T-helper 1 cell treated with Interleukin-12 subunit alpha and Interleukin-12 subunit beta and Interleukin-4 antibody, amounts not matched to agents 30 ng/mL and 1 ng/mL, for 36 hours (primary cell): ENCODE results near the gene JARID2. TPM values are rescaled to one million over a fixed set of nuclear protein-coding genes. Genes with fewer than 3 reads are reported as not detected.

Experiments
- intact Hi-C: fragments of 100-400 bp; cut with micrococcal nuclease; formaldehyde crosslinking; loops from one replicate; pipeline ENCODE4 v1.15.1; 2024
- total RNA-seq: library from RNA; stranded (reverse); gene quantifications from 2 replicates; pipeline ENCODE4 v1.2.3, GENCODE V29; 2022

The JARID2 gene
- 40.3 and 41.1 TPM in 2 replicates for total RNA-seq

DNA sequence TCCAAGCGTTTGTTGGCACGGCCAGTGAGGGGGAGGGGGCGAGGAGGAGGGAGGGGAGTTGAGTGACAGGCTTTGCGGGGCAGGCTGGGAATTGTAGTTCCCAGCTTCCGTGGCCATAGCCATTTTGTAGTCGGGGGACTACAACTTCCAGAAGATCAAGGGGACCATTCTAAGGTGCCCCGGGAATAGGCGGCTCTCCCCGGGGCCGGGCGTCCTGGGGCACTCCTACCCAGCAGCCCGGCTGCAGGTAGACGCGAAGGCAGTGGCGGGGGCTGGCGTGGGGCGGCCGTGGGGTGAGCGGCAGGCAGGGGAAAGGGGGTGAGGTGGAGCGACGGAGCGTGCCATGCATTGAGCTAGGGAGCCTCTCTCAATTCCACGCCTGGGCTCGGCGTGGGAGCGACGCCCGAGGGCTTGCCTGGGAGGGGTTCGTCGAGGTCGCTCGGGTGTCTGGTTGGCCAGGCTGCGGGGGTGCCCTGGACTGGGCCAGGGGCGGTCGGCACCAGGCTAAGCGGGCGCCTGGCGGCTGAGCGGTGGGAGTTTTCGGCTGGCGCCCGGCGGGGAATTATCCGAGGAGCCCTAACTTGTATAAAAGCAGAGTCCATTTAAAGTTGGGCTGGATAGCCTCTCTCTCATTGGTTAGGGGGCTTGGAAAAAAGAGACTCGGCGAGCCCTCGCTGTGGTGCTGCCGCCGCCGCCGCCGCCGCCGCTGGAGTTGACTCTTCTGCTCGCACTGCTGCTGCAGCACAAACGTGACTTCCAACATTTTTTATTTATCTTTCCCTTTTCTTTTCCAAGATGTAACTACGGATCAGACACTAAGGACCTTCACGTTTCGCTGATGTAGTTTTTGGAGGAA, at the start of gene JARID2:
Gene JARID2, plus strand, starts transcription at position 709 of the 856 bp plus-strand sequence. CDS start 471 bp downstream, outside the sequence.
- intact Hi-C loops, result loop anchor here (1.0 to 5.0 kb wide), 21 partner anchors 61 to 1431 kb away; partner anchors contain the start of genes CD83 and MCUR1

- intact Hi-C loops, result no loop called here
These were observed 45.8 kb upstream of the JARID2 start for GRCh38 chr6:15200087-15200486.

DNA sequence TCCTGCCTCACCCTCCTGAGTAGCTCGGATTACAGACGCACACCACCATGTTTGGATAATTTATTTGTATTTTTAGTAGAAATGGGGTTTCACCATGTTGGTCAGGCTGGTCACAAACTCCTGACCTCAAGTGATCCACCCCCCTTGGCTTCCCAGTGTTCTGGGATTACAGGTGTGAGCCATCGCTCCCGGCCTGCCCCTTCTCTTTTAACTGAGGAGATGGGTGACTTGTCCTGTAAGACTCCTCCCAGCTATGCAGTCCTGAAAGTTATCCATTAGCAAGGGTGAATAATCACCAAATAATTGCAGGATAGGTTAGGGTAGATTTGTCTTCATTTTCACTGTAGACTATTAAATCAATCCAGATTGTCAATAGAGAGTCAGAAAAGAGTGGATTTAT, 40.5 kb upstream of the JARID2 start:
- intact Hi-C loops, result no loop called here

- intact Hi-C loops, result no loop called here
These were observed 39.0 kb upstream of the JARID2 start for GRCh38 chr6:15206887-15207286.

- intact Hi-C loops, result no loop called here
These were observed 37.9 kb upstream of the JARID2 start for GRCh38 chr6:15207923-15208322.

- intact Hi-C loops, result no loop called here
These were observed 31.9 kb upstream of the JARID2 start for GRCh38 chr6:15213838-15214400.

- intact Hi-C loops, result no loop called here
These were observed 27.5 kb upstream of the JARID2 start for GRCh38 chr6:15218401-15218800.

DNA sequence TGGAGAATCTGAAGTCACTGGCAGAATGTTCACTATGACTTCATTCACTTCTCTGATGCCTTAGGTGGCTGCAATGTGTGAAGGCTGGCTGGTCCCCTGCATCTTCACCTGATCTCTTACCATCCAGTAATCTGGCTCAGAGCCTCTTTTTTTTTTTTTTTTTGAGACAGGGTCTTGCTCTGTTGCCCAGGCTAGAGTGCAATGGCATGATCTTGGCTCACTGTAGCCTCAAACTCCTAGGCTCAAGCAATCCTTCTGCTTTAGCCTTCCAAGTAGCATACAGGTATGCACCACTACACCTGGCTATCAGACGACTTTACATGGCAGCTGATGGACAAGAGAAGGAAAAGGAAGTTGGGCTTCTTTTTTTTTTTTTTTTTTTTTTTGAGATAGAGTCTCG, 25.8 kb upstream of the JARID2 start:
- intact Hi-C loops, result no loop called here

- intact Hi-C loops, result no loop called here
These were observed 18.0 kb upstream of the JARID2 start for GRCh38 chr6:15227827-15228318.

DNA sequence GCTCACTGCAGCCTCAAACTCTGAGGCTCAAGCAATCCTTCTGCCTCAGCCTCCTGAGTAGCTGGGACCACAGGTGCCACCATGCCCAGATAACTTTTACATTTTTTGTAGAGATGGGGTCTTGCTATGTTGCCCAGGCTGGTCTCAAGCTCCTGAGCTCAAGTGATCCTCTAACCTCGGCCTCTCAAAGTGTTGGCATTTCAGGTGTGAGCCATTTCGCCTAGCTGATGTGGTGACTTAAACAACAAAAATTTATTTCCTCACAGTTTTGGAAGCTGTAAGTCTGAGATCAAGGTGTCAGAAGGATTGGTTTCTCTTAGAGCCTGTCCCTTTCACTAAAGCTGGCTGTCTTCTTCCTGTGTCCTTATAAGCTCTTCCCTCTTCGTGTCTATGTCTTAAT, 15.0 kb upstream of the JARID2 start:
- intact Hi-C loops, result no loop called here

DNA sequence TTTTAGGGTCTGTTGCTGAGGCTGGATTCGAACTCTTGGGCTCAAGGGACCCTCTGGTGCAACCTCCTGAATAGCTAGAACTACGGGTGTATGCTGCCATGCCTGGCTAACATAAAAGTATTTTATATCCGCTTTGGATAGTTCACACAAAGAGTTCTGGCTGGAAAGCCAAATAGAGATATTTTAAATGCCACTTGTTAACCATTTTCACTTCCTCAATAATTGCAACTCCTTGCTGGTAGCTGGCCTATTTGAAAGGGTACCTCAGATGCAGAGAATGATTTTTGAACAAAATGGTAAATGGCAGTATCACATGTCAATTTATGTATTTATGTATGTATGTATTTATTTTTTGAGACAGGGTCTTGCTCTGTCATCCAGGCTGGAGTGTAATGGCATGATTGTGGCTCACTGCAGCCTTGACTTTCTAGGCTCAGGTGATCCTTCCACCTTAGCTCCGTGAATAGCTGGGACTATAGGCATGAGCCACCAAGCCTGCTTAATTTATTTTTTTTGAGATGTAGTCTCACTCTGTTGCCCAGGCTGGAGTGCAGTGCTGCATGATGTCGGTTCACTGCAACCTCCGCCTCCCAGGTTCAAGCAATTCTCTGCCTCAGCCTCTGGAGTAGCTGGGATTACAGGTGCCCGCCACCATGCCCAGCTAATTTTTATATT, 12.9 kb upstream of the JARID2 start:
- intact Hi-C loops, result no loop called here

DNA sequence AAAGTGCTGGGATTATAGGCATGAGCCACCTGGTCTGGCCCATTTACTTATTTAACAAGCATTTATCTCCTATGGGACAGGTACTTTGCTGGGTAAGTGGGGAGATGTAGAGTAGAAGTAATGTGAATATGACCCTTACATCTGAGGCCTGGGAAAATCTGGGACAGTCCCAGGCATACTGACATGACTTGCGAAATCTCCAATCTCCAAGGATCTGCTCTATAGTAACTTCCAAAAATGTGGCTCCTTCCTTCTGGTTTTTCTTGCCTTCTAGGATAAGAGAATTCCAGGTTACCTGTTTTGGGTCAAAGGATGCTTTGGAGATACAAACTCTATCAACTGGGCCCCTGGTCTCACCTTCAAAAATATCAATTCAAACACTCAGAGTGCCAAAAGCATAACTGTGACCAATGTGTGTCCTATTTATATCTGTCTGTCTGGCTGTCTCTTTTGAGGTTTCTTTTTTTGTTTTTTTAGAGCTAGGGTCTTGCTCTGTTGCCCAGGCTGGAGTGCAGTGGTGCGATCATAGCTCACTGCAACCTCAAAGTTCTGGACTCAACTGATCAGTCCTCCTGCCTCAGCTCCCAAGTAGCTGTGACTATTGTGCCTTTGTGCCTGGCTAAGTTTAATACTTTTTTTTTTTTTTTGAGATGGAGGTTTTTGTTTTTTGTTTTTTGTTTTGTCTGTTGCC, 11.7 kb upstream of the JARID2 start:
- intact Hi-C loops, result no loop called here

DNA sequence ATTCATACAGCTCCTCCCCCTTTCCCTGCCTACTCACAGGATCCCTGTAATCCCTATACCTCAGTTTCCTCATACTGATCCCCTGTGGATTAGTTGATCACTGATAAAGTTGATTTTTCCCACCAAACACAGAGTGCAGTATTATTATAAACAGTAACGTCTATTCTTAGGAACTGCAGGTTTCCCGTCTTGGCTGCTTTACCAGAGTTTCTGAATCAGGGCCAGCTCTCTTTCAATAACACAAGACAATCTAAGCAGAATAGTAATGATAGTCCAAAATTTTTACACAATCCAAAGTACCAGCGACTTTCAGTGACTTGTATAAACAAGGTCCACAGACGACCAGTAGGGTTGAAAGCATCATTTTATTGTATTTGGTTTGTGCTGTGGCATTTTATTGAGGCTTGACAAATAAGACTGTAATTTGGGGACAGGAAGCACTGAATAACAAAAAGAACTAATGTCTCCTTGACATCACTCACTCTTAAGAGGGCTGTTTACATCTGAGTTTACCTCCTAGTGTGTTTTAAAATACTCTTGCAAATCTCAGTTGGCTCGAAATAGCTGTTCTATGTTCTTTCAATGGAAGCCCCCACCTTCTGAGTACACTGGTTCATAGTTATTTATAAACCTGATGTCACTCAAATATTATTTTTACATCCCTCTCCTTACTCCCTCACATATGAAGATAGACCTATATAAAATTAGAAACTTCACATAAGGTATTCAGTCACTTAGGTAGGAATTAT, 6.1 kb upstream of the JARID2 start:
- intact Hi-C loops, result no loop called here

- intact Hi-C loops, result no loop called here
These were observed 3.4 kb upstream of the JARID2 start for GRCh38 chr6:15242503-15242902.

GRCh38 chr6:15242937-15243614, 2.8 kb upstream of the JARID2 start:
- intact Hi-C loops, result no loop called here

DNA sequence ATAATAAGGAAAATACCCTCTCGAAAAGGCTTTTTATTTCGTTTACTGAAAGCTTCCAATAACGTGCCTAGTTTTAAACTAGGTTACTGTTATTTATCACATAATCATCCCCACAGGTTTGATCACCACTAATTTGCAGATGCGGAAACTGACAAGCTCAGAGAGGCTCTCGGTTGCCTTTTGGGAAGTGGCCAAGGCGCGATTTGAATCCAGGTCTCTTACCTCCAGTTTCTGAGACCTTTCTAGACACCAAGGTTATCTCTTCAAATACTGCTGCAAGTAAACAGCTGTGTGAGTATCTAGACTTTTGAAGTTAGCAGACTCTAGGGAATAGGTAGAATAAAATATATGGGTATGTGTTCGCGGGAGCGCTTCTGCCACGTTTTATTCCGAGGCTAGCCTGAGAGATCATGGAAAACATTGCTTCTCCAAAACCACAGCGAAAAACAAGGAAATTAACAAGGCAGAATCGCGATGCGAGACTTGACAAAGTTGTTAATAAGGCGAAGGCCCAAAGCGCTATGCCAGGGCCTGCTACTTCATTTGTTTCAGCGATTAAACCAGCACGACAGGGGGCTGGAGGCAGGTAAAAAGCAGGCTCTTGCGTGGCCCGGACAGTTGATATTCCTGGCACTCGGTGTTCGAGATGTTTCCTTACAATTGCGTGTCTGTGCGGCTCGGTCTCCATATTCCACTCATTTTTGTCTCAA, 1.8 kb upstream of the JARID2 start:
- intact Hi-C loops, result loop anchor here (2.0 kb wide), 5 partner anchors 59 to 1429 kb away; partner anchors contain the start of gene MCUR1

DNA sequence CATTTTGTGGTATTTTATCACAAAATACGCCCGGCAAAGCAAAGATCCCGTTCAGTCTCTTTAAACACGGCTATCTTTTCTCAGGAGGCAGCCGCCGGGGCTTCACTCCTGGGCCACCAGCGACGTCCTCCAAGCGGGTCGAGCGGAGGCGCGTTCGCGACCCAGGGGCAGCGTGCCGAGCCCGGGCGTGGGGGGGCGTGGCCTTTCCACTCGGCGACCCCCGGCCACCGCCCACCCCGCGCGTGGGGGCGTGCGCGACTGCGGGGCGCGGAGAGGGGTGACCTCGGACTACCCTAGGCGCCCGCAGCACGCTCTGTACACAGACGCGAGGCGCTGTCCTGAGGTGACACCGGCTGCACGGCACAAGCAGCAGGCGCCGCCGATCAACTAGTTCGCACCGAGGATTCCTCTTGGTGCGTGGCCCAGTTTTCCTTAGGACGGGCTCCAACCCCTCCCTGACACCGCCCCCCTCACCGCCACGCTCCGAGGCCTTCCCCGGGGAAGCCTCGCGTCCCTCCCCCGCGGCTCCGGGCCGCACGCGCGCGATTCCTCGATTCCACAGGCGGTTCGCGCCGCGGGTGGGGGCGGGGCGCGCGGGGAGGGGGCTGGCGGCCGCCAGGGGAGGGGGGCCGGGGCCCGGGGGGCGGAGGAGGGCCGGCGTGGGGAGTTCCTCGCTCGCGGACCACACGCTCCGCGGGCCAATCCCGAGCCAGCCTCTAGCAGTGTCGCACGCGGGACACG, 1.1 kb upstream of the JARID2 start:
- intact Hi-C loops, result loop anchor here (1.0 to 5.0 kb wide), 21 partner anchors 60 to 1430 kb away; partner anchors contain the start of genes CD83 and MCUR1

- intact Hi-C loops, result loop anchor here (5.0 kb wide), 6 partner anchors 176 to 1129 kb away; partner anchors contain the start of gene CD83
These were observed 372 bp downstream of the JARID2 start for GRCh38 chr6:15246217-15246665.
